ENCODE results near the gene ZNF423.
"Not testable (repeated sequence)": the region's sequence is repeated elsewhere in the genome, so short reads cannot be mapped to it uniquely, and the experiment has no call there.

The ZNF423 gene

DNA sequence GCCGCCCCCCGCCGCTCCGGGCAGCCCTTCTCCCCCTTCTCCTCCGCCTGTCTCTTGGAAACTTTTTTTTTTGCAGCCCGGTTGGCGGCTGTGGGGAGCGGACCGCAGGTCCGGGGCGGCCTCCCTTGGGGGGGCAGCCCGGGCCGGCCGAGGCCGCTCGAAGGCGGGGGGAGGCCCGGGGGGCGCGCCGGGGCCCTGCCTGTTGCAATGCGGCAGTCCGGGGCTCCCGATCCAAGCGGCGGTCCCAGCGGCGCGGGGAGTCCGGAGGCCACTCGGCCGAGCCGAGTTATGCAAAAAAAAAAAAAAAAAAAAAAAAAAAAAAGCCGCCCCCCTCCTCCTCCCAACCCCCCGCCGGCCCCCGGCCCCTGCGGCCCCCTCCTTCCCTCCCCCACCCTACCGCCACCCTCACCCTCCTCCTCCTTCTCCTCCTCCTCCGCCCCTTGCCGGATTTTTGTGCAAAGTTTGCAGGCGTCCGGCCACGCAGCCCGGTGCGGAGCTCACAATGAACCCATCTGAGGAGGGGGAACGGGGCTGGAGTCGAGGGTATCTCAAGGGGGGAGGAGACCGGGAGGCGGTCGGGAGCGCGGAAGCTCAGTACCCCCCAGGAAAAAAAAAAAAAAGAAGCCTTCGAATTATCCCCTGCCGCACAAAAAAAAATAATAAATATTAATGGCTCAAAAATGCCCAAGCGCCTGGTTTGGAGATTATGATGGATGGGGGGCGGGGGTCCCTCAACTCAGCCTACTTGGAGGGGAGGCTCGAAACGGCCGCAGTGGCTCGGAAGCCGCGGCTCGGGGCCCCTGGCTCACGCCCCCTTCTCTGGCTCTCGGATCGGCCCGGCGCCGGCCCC is at the start of gene ZNF423:
Gene ZNF423 (minus strand): TSS at position 291 of the 850 bp plus-strand sequence. CDS start 338 bp downstream, outside the sequence.
- no peak for DNase-seq

DNA sequence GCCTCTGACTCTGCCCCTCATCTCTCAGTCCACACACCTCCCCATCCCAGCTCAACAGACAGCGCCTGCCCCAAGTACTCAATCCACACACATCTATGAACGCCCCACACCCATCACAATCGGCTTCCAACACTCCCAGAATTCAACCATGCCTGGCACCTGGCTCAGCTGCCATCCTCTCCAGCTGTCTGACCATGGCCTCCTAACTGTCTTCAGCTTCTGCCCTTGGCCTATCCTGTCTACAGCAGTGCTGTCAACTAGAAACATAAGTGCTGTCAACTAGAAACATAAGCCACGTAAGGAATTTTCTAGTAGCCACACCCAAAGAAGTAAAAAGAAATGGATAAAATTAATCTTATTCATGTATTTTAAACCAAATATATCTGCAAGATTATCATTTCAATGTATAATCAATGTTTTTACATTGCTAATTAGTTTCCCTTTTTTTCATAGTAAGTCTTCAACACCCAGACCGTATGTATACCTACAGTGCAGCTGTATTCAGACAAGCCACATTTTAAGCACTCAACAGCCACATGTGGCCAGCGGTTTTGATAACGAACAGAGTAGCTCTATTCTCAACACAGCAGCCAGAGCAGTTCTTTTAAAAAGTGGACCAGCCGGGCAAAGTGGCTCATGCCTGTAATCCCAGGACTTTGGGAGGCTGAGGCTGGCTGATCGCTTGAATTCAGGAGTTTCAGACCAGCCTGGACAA is 48.6 kb upstream of the ZNF423 start:
- no peak for DNase-seq

- DNase-seq, result no peak
Observed at GRCh38 chr16:49902908-49903307, 47.0 kb upstream of the ZNF423 start.

GRCh38 chr16:49901711-49902110 is 45.8 kb upstream of the ZNF423 start:
- no peak for DNase-seq

DNA sequence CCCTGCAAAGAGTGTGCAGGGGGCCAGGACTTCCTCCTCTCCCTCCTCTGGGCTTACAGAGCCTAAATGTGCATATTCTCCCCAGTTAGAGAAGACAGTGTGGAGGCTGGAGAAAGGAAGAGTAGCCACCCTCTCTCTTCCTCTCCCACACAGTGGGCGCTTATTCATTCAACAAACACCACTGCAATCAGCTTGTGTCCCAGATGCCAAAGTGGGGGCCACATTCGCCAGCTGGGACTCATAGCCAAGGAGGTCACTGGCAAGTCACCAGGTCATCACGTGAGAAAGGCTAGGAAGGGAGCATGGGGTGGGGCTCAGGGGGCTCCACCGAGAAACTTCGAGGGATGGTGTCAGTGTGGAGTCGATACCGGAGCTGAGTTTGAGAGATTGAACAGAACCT is 45.0 kb upstream of the ZNF423 start:
- no peak for DNase-seq

GRCh38 chr16:49899991-49900695 is 44.2 kb upstream of the ZNF423 start:
- no peak for DNase-seq

GRCh38 chr16:49896447-49896964 is 40.6 kb upstream of the ZNF423 start:
- no peak for DNase-seq

- no peak for DNase-seq
Observed at GRCh38 chr16:49890876-49891275, 35.0 kb upstream of the ZNF423 start.

GRCh38 chr16:49889725-49890397 is 33.9 kb upstream of the ZNF423 start:
- no peak for DNase-seq

GRCh38 chr16:49886554-49887094 is 30.7 kb upstream of the ZNF423 start:
- no peak for DNase-seq

- no peak for DNase-seq
Observed at GRCh38 chr16:49884033-49885015, 28.4 kb upstream of the ZNF423 start.

DNA sequence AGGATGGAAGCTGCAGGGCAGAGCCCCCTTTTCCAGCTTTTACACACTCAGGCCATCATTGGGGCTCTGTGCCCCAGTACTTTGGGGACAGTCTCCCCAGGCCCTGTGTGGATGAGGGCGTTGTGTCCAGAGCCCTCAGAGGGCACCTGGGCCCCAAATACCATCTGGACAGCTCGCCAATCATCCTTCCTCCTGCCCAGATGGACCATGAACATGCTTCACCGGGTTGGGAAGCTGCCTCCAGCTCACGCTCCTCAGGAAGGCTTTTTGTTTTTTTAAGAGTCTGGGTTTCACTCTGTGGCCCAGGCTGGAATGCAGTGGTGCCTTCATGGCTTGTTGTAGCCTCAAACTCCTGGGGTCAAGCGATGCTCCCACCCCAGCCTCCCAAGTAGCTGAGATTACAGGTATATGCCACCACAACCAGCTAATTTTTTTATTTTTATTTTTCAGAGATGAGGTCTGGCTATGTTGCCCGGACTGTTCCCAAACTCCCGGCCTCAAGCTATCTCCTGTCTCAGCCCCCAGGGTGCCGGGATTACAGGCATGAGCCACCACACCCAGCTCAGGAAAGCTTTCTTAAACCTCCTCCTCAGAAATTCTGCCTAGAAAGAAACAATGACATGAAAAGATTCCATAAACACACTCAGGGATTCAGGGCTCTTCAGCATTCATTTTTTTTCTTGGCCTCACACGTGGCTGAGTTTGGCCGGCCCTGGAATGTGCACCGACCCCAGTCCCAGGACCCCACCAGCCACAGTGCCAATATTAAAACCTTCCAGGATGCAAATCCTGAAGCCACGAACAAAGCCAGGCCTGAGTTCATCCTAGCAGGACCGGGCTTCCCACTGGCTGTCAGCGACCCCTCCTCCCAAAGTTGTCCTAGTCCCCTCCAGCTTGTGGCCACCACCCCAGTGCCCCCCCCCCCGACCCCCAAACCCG is 27.4 kb upstream of the ZNF423 start:
- DNase-seq, result no peak

DNA sequence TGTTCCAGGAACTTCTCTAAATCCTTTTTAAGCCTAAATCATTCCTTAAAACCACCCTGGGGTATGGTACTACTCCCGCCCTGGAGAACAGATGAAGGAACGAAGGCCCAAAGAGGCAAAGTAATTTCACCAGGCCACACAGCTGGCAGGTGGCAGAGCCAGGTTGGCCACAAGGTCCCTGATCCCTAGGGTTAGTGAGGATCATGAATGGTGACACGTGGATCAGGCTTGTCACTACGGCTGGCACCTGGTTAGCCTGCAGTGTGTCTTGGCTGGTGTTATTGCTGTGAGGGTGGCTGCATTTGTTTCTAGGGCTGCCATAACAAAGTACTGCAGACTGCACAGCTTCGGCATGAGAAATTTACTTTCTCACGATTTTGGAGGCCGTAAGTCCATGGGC is 26.0 kb upstream of the ZNF423 start:
- DNase-seq, result no peak

DNA sequence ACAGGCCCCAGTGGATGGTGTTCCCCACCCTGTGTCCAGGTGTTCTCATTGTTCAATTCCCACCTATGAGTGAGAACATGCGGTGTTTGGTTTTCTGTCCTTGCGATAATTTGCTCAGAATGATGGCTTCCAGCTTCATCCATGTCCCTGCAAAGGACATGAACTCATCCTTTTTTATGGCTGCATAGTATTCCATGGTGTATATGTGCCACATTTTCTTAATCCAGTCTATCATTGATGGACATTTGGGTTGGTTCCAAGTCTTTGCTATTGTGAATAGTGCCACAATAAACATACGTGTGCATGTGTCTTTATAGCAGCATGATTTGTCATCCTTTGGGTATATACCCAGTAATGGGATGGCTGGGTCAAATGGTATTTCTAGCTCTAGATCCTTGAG is 22.6 kb upstream of the ZNF423 start:
- DNase-seq, result not testable (repeated sequence)

- no peak for DNase-seq
Observed at GRCh38 chr16:49876716-49877129, 20.8 kb upstream of the ZNF423 start.

GRCh38 chr16:49875806-49876715 is 20.1 kb upstream of the ZNF423 start:
- DNase-seq, result no peak

- no peak for DNase-seq
Observed at GRCh38 chr16:49874613-49875237, 18.8 kb upstream of the ZNF423 start.

DNA sequence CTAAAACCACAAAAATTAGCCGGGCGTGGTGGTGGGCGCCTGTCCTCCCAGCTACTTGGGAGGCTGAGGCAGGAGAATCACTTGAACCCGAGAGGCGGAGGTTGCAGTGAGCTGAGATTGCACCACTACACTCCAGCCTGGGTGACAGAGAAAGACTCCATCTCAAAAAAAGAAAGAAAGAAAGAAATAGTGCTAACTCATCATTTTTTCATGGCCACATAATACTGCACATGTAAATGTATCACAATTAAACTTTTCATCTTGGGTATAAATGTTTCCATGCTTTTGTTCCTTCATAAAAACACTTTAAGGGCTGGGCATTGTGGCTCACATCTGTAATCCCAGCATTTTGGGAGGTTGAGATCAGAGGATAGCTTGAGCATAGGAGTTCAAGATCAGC is 15.9 kb upstream of the ZNF423 start:
- DNase-seq, result not testable (repeated sequence)

All from CD4-positive, alpha-beta T cell treated with Interleukin-4 for 4 hours (primary cell).